ENCODE measurements around the gene GPR107.

The GPR107 gene

DNA sequence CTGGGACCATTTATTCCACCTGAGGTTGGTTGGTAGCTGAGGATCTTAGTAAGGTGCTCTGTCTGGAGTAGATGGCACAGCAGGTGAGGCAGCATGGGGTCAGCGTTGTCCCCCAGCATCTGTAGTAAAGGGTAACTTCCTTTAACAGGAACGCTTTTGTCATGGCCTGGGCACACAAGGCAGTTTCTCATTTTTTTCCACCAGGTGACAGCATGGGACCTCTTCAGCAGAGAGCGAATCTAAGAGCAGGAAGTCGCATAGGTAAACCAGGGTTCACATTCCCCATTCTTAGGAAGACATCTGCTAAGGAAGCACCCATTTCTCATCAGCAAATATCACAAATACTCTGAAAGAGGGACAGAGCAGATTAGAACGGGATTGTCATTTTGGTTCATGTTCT lies 56.5 kb downstream of the GPR107 start:
- no peak for DNase-seq (ENCODE audit: low read depth)

- DNase-seq (ENCODE audit: low read depth): no peak
Observed at GRCh38 chr9:130110596-130111021, 56.9 kb downstream of the GPR107 start.

GRCh38 chr9:130111786-130112537 lies 58.3 kb downstream of the GPR107 start:
- no peak for DNase-seq (ENCODE audit: low read depth)

DNA sequence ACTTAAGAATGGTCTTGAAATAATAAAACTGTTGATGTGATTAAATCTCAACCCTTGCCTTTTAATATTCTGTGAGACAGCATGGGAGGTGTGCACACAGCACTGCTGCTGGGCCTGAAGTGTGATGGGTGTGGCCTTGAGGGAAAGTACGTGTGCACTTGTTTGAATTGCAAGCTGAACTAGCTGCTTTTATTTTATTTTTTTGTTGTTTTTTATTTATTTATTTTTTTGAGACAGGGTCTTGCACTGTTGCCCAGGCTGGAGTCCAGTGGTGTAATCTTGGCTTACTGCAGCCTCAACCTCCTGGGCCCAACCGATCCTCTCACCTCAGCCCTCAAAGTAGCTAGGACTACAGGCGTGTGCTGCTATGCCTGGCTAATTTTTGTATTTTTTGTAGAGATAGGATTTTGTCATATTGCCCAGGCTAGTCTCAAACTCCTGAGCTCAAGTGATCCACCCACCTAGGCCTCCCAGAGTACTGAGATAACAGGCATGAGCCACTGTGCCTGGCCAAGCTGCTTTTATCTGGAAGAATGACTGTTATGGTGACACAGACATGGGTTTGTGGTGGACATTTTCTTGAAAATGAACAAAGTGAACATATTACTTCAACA lies 58.9 kb downstream of the GPR107 start:
- no peak for DNase-seq (ENCODE audit: low read depth)

- DNase-seq (ENCODE audit: low read depth): no peak
Observed at GRCh38 chr9:130114741-130115140, 61.0 kb downstream of the GPR107 start.

- no peak for DNase-seq (ENCODE audit: low read depth)
Observed at GRCh38 chr9:130116346-130116745, 62.6 kb downstream of the GPR107 start.

GRCh38 chr9:130117376-130117775 lies 63.7 kb downstream of the GPR107 start:
- no peak for DNase-seq (ENCODE audit: low read depth)

- no peak for DNase-seq (ENCODE audit: low read depth)
Observed at GRCh38 chr9:130117816-130118632, 64.3 kb downstream of the GPR107 start.

GRCh38 chr9:130118841-130119518 lies 65.3 kb downstream of the GPR107 start:
- DNase-seq (ENCODE audit: low read depth): no peak

GRCh38 chr9:130119519-130120298 lies 66.0 kb downstream of the GPR107 start:
- no peak for DNase-seq (ENCODE audit: low read depth)

GRCh38 chr9:130120299-130120587 lies 66.5 kb downstream of the GPR107 start:
- no peak for DNase-seq (ENCODE audit: low read depth)

DNA sequence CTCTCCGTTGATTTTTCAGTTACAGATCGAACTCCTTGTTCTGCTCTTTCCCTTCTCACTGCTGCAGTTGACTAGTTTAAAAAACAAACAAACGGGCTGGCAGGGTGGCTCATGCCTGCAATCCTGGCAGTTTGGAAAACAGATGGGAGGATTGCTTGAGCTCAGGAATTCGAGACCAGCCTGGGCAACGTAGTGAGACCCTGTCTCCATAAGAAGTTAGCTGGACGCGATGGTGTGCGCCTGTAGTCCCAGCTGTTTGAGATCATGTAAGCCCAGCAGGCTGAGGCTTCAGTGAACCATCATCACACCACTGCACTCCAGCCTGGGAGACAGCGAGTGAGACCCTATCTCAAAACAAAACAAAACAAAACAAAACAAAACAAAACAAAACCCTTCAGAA lies 67.1 kb downstream of the GPR107 start:
- no peak for DNase-seq (ENCODE audit: low read depth)

DNA sequence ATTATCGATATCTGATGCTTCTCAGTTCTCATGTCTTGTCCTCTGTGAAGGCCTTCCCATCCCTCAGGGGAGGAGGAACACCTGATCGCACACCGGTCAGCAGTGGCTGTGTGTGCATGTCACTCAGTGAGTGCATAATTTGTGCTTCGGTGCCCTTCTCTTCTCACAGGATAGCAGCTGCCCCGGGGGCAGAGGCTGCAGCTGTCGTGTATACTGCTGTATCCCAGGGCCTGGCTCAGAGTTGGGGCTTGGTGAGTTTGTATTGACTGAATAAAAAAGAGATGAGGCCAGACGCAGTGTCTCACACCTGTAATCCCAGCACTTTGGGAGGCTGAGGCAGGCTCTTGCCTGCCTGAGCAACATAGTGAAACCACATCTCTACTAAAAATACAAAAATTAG lies 68.8 kb downstream of the GPR107 start:
- no peak for DNase-seq (ENCODE audit: low read depth)

- DNase-seq (ENCODE audit: low read depth): no peak
Observed at GRCh38 chr9:130124085-130124860, 70.6 kb downstream of the GPR107 start.

DNA sequence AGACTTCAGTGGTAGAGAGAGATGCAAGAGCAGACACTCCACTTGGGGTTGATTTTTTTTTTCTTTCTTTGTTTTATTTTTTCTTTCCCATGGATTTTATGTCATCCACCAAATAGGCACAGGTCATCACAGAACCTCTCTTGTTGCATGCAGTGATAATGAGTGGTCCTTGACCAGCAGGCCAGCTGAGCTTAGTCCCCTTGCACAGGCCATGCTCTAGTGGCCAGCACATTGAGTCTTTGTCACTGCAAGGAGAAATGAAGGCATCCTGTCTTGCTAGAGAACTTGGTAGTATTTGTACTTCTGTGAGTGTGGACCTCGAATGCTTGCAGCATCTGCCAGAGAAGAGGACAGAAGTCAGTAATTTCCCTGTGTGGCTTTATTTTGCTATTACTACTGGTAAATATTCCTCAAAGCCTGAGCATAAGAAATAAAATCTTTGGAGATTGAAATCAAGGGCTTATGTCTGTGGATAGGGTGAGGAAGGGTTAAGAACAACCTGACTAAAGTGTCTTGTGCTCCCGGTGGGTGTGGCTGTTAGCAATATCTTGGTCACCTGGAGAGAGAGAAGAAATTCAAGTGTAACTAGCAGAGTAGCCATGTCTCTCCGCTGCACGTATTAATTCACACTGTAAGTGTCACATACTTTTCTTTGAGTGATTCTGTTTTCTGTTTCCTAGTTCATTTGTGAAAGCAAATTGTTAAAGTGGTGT lies 73.2 kb downstream of the GPR107 start:
- no peak for DNase-seq (ENCODE audit: low read depth)

DNA sequence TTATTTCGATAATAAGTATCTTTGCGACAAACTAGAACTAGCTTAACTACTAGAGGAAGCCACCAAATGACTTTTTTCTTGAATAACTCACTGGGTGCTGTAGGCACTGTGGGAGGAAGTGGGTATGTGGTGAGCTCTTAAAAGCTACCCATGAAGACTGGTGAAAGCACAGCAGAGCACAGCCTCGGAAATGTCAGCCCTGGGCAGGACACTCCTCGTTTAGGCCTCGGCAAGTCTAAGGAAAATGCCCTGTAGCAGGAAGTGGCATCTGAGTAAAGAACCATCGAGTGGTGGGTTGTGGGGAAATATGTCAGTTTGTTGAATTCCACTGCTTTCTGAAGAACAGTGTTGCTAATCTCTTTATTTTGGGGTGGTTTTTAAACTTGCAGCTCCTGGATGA lies 74.5 kb downstream of the GPR107 start:
- peak; percentile 47 for DNase-seq (ENCODE audit: low read depth)

- peak; percentile 24 for DNase-seq (ENCODE audit: low read depth)
Observed at GRCh38 chr9:130128733-130129431, 75.2 kb downstream of the GPR107 start.

DNA sequence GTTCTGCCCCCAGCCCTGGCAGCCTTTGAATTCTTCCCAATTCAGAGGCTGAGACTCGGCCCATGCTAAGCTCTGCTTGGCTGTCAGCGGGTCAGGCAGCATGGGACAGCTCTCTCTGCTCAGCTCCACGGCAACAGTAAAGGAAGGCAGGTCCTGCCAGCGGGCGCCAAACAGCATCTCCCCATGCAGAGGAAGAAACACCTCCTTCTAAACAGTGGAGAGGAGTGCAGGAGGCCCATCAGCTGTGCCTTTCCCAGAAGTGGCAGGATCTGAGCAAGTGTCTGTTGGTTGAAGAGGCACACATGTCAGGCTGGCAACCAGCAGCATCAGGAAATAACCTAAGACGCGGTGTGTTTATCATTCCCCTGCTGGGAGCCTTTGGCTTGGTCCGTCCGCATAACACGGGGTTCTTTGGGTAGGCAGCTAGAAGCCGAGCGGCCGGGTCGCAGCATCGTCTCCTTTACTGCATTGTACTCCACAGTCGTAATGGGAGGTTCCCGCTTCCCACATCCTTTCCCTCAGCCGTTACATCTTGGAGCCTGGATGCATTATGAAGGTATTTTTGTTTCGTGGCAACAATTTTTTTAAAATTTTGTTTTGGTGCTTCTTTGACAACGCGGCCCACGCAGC lies 75.8 kb downstream of the GPR107 start:
- no peak for DNase-seq (ENCODE audit: low read depth)

GRCh38 chr9:130132746-130133145 lies 79.0 kb downstream of the GPR107 start:
- no peak for DNase-seq (ENCODE audit: low read depth)

Data from stimulated activated CD8-positive, alpha-beta memory T cell treated with anti-CD3 and anti-CD28 coated beads, Interleukin-7, amount 100 ng/mL, for 24 hours (primary cell).